HEK293 (cell line): ENCODE measurements around the gene AGPAT1.

Experiments
- BCL11A ChIP-seq: fragments of 450-650 bp; formaldehyde crosslinking; IDR thresholded peaks from 2 replicates; pipeline ENCODE4 v1.5.1; 2016; ENCODE audit warnings: low read depth, missing biosample characterization, missing genetic modification characterization
- BCL11B ChIP-seq: fragments of 450-650 bp; formaldehyde crosslinking; IDR thresholded peaks from 2 replicates; pipeline ENCODE4 v1.5.1; 2016; ENCODE audit warnings: low read depth, missing biosample characterization, missing genetic modification characterization
- FEZF1 ChIP-seq: fragments of 450-650 bp; formaldehyde crosslinking; IDR thresholded peaks from 2 replicates; pipeline ENCODE4 v1.5.1; 2016; ENCODE audit warnings: missing biosample characterization, missing genetic modification characterization
- GLI4 ChIP-seq: fragments of 450-650 bp; formaldehyde crosslinking; IDR thresholded peaks from 2 replicates; pipeline ENCODE4 v1.5.1; 2016; ENCODE audit warnings: missing biosample characterization, missing genetic modification characterization
- REPIN1 ChIP-seq: fragments of 450-650 bp; formaldehyde crosslinking; IDR thresholded peaks from 2 replicates; pipeline ENCODE4 v1.5.1; 2017; ENCODE audit warnings: missing biosample characterization, missing genetic modification characterization, low read depth
- SCRT1 ChIP-seq: fragments of 450-650 bp; formaldehyde crosslinking; IDR thresholded peaks from 2 replicates; pipeline ENCODE4 v1.5.1; 2016; ENCODE audit warnings: missing biosample characterization, missing genetic modification characterization, borderline replicate concordance
- TCF7L2 ChIP-seq: IDR thresholded peaks from 2 replicates; pipeline ENCODE4 v1.6.1; 2011; ENCODE audit warnings: low read depth, mild to moderate bottlenecking, inconsistent platforms, low read length, moderate library complexity, borderline replicate concordance
- ZBTB17 ChIP-seq: fragments of 450-650 bp; formaldehyde crosslinking; IDR thresholded peaks from 2 replicates; pipeline ENCODE4 v1.5.1; 2016; ENCODE audit warnings: missing biosample characterization, missing genetic modification characterization
- ZBTB20 ChIP-seq: fragments of 450-650 bp; formaldehyde crosslinking; IDR thresholded peaks from 2 replicates; pipeline ENCODE4 v1.5.1; 2016; ENCODE audit warnings: missing biosample characterization, missing genetic modification characterization
- ZNF112 ChIP-seq: fragments of 450-650 bp; formaldehyde crosslinking; IDR thresholded peaks from 2 replicates; pipeline ENCODE4 v1.5.0; 2017; ENCODE audit warnings: missing biosample characterization, missing genetic modification characterization
- ZNF114 ChIP-seq: fragments of 450-650 bp; formaldehyde crosslinking; IDR thresholded peaks from 2 replicates; pipeline ENCODE4 v1.5.0; 2017; ENCODE audit warnings: missing biosample characterization, missing genetic modification characterization
- ZNF175 ChIP-seq: fragments of 450-650 bp; formaldehyde crosslinking; IDR thresholded peaks from 2 replicates; pipeline ENCODE4 v1.5.1; 2016; ENCODE audit warnings: missing biosample characterization, missing genetic modification characterization
- ZNF211 ChIP-seq: fragments of 450-650 bp; formaldehyde crosslinking; IDR thresholded peaks from 2 replicates; pipeline ENCODE4 v1.5.1; 2016; ENCODE audit warnings: low read depth, missing biosample characterization, missing genetic modification characterization
- ZNF214 ChIP-seq: fragments of 450-650 bp; formaldehyde crosslinking; IDR thresholded peaks from 2 replicates; pipeline ENCODE4 v1.5.1; 2017; ENCODE audit warnings: missing biosample characterization, mild to moderate bottlenecking, missing genetic modification characterization, borderline replicate concordance
- ZNF223 ChIP-seq: fragments of 450-650 bp; formaldehyde crosslinking; IDR thresholded peaks from 2 replicates; pipeline ENCODE4 v1.5.1; 2016; ENCODE audit warnings: missing biosample characterization, missing genetic modification characterization
- ZNF23 ChIP-seq: fragments of 450-650 bp; formaldehyde crosslinking; IDR thresholded peaks from 2 replicates; pipeline ENCODE4 v1.5.1; 2016; ENCODE audit warnings: missing biosample characterization, missing genetic modification characterization, borderline replicate concordance
- ZNF37A ChIP-seq: fragments of 450-650 bp; IDR thresholded peaks from 2 replicates; pipeline ENCODE4 v1.5.1; 2018; ENCODE audit warnings: missing biosample characterization, missing genetic modification characterization
- ZNF423 ChIP-seq: fragments of 450-650 bp; formaldehyde crosslinking; IDR thresholded peaks from 2 replicates; pipeline ENCODE4 v1.5.1; 2016; ENCODE audit warnings: missing biosample characterization, missing genetic modification characterization
- ZNF624 ChIP-seq: fragments of 450-650 bp; formaldehyde crosslinking; IDR thresholded peaks from 2 replicates; pipeline ENCODE4 v1.5.1; 2017; ENCODE audit warnings: missing biosample characterization, missing genetic modification characterization
- ZNF785 ChIP-seq: fragments of 450-650 bp; formaldehyde crosslinking; IDR thresholded peaks from 2 replicates; pipeline ENCODE4 v1.5.1; 2016; ENCODE audit warnings: missing biosample characterization, missing genetic modification characterization
- ZSCAN16 ChIP-seq: fragments of 450-650 bp; formaldehyde crosslinking; IDR thresholded peaks from 2 replicates; pipeline ENCODE4 v1.5.1; 2016; ENCODE audit warnings: missing biosample characterization, missing genetic modification characterization
- TF ChIP-seq, protein P1 (sequence below): fragments of 450-650 bp; formaldehyde crosslinking; IDR thresholded peaks from 2 replicates; pipeline ENCODE4 v1.5.1; 2016; ENCODE audit warnings: missing biosample characterization, missing genetic modification characterization
- TF ChIP-seq, protein P2 (sequence below): fragments of 450-650 bp; formaldehyde crosslinking; IDR thresholded peaks from 2 replicates; pipeline ENCODE4 v1.5.0; 2017; ENCODE audit warnings: missing biosample characterization, missing genetic modification characterization, borderline replicate concordance
- TF ChIP-seq, protein P3 (sequence below): fragments of 450-650 bp; formaldehyde crosslinking; IDR thresholded peaks from 2 replicates; pipeline ENCODE4 v1.5.1; 2016; ENCODE audit warnings: missing biosample characterization, missing genetic modification characterization
- TF ChIP-seq, protein P4 (sequence below): fragments of 450-650 bp; formaldehyde crosslinking; IDR thresholded peaks from 2 replicates; pipeline ENCODE4 v1.5.1; 2016; ENCODE audit warnings: missing biosample characterization, missing genetic modification characterization
- TF ChIP-seq, protein P5 (sequence below): fragments of 450-650 bp; formaldehyde crosslinking; IDR thresholded peaks from 2 replicates; pipeline ENCODE4 v1.5.1; 2016; ENCODE audit warnings: missing biosample characterization, missing genetic modification characterization
- TF ChIP-seq, protein P6 (sequence below): fragments of 450-650 bp; IDR thresholded peaks from 2 replicates; pipeline ENCODE4 v1.5.1; 2018; ENCODE audit warnings: missing biosample characterization, missing genetic modification characterization

AGPAT1 gene

DNA sequence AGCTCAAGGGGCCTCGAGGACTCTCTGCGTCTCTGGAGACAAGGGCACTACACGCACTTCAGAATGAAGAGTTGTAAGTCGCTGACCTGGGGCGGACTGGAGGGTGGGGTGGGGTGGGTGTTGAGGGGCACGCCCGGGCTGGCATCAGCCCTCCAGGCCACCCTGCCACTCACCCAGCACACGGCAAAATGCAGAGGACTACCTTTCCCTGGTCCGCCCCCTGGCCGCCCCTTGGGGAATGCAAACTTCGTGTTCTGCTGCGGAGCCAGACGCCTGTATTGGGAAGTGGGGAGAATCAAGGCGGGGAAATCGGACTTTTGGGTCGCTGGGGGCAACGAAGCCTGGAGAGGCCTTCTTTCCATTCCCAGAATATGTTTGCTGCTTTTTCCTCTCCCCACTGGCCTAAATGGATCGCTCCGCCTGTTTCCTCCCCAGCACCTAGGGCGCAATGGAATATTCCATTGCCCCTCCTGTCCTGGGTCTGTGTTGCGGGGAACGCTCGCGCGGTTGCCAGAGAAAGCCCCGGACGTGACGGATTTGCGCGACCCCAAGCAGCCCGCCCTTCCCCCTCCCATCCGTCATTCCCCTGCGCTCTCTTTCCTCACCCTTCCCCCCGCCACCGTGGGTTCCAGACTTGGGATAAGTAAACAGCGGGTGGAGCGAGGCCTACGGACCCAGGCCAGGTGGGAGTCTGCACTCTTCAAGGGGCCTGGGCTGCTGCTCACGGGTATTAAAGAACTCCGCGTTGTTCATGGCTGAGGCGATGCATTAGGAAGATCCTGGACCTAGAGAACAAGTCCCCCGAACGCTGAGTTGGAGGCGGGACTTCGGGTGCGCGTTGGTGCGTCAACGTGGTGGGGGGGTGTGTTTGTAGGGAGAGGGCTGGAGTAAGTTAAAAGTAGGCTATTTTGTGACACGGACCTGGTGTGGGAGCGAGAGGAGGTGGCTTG, 22.0 kb downstream of the AGPAT1 start, which contains the start of gene PPT2 (continued):
- no peak for TF ChIP-seq ZNF223 (tag by site-specific recombination)
- TF ChIP-seq ZNF624, result no peak
- no peak; the same call in 1 of the 2 replicates for TF ChIP-seq ZBTB20 (tag by site-specific recombination)
- TF ChIP-seq BCL11A (tag by site-specific recombination), result no peak
- TF ChIP-seq ZNF214 (tag by site-specific recombination), result no peak
- TF ChIP-seq, protein P1, sequence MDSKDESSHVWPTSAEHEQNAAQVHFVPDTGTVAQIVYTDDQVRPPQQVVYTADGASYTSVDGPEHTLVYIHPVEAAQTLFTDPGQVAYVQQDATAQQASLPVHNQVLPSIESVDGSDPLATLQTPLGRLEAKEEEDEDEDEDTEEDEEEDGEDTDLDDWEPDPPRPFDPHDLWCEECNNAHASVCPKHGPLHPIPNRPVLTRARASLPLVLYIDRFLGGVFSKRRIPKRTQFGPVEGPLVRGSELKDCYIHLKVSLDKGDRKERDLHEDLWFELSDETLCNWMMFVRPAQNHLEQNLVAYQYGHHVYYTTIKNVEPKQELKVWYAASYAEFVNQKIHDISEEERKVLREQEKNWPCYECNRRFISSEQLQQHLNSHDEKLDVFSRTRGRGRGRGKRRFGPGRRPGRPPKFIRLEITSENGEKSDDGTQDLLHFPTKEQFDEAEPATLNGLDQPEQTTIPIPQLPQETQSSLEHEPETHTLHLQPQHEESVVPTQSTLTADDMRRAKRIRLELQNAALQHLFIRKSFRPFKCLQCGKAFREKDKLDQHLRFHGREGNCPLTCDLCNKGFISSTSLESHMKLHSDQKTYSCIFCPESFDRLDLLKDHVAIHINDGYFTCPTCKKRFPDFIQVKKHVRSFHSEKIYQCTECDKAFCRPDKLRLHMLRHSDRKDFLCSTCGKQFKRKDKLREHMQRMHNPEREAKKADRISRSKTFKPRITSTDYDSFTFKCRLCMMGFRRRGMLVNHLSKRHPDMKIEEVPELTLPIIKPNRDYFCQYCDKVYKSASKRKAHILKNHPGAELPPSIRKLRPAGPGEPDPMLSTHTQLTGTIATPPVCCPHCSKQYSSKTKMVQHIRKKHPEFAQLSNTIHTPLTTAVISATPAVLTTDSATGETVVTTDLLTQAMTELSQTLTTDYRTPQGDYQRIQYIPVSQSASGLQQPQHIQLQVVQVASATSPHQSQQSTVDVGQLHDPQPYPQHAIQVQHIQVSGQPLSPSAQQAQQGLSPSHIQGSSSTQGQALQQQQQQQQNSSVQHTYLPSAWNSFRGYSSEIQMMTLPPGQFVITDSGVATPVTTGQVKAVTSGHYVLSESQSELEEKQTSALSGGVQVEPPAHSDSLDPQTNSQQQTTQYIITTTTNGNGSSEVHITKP (tag by site-specific recombination), result peak; percentile 100
- TF ChIP-seq, protein P2, sequence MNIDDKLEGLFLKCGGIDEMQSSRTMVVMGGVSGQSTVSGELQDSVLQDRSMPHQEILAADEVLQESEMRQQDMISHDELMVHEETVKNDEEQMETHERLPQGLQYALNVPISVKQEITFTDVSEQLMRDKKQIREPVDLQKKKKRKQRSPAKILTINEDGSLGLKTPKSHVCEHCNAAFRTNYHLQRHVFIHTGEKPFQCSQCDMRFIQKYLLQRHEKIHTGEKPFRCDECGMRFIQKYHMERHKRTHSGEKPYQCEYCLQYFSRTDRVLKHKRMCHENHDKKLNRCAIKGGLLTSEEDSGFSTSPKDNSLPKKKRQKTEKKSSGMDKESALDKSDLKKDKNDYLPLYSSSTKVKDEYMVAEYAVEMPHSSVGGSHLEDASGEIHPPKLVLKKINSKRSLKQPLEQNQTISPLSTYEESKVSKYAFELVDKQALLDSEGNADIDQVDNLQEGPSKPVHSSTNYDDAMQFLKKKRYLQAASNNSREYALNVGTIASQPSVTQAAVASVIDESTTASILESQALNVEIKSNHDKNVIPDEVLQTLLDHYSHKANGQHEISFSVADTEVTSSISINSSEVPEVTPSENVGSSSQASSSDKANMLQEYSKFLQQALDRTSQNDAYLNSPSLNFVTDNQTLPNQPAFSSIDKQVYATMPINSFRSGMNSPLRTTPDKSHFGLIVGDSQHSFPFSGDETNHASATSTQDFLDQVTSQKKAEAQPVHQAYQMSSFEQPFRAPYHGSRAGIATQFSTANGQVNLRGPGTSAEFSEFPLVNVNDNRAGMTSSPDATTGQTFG (tag by site-specific recombination), result no peak
- no peak for TF ChIP-seq ZNF23 (tag by site-specific recombination)
- TF ChIP-seq, protein P3, sequence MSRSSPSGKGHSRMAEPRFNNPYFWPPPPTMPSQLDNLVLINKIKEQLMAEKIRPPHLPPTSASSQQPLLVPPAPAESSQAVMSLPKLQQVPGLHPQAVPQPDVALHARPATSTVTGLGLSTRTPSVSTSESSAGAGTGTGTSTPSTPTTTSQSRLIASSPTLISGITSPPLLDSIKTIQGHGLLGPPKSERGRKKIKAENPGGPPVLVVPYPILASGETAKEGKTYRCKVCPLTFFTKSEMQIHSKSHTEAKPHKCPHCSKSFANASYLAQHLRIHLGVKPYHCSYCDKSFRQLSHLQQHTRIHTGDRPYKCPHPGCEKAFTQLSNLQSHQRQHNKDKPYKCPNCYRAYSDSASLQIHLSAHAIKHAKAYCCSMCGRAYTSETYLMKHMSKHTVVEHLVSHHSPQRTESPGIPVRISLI, result no peak
- no peak for TF ChIP-seq GLI4
- TF ChIP-seq REPIN1 (tag by site-specific recombination), result 0 out of 2 replicates have a peak, but pooled peaks have one; percentile 18
- no peak for TF ChIP-seq SCRT1 (tag by site-specific recombination)
- TF ChIP-seq ZNF423 (tag by site-specific recombination), result no peak
- peak; percentile 92 for TF ChIP-seq ZBTB17 (tag by site-specific recombination)
- TF ChIP-seq, protein P4, sequence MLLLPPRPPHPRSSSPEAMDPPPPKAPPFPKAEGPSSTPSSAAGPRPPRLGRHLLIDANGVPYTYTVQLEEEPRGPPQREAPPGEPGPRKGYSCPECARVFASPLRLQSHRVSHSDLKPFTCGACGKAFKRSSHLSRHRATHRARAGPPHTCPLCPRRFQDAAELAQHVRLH (tag by site-specific recombination), result peak; percentile 34; the same call in 1 of the 2 replicates
- TF ChIP-seq BCL11B, result no peak
- peak; percentile 39; the same call in 1 of the 2 replicates for TF ChIP-seq ZSCAN16 (tag by site-specific recombination)
- TF ChIP-seq ZNF37A (tag by site-specific recombination), result no peak
- TF ChIP-seq ZNF785 (tag by site-specific recombination), result no peak
- no peak for TF ChIP-seq ZNF175 (tag by site-specific recombination)
- TF ChIP-seq, protein P5, sequence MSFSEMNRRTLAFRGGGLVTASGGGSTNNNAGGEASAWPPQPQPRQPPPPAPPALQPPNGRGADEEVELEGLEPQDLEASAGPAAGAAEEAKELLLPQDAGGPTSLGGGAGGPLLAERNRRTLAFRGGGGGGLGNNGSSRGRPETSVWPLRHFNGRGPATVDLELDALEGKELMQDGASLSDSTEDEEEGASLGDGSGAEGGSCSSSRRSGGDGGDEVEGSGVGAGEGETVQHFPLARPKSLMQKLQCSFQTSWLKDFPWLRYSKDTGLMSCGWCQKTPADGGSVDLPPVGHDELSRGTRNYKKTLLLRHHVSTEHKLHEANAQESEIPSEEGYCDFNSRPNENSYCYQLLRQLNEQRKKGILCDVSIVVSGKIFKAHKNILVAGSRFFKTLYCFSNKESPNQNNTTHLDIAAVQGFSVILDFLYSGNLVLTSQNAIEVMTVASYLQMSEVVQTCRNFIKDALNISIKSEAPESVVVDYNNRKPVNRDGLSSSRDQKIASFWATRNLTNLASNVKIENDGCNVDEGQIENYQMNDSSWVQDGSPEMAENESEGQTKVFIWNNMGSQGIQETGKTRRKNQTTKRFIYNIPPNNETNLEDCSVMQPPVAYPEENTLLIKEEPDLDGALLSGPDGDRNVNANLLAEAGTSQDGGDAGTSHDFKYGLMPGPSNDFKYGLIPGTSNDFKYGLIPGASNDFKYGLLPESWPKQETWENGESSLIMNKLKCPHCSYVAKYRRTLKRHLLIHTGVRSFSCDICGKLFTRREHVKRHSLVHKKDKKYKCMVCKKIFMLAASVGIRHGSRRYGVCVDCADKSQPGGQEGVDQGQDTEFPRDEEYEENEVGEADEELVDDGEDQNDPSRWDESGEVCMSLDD, result peak; percentile 6
- no peak for TF ChIP-seq TCF7L2
- no peak for TF ChIP-seq FEZF1
- no peak for TF ChIP-seq ZNF112
- TF ChIP-seq, protein P6, sequence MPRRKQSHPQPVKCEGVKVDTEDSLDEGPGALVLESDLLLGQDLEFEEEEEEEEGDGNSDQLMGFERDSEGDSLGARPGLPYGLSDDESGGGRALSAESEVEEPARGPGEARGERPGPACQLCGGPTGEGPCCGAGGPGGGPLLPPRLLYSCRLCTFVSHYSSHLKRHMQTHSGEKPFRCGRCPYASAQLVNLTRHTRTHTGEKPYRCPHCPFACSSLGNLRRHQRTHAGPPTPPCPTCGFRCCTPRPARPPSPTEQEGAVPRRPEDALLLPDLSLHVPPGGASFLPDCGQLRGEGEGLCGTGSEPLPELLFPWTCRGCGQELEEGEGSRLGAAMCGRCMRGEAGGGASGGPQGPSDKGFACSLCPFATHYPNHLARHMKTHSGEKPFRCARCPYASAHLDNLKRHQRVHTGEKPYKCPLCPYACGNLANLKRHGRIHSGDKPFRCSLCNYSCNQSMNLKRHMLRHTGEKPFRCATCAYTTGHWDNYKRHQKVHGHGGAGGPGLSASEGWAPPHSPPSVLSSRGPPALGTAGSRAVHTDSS (tag by site-specific recombination), result no peak
- TF ChIP-seq ZNF211 (tag by site-specific recombination), result no peak
- no peak for TF ChIP-seq ZNF114 (tag by site-specific recombination)
